Measurements from ENCODE around the gene SIAH1. TPM values are rescaled to one million over a fixed set of nuclear protein-coding genes. Genes with fewer than 3 reads are reported as not detected.

Gene SIAH1
- total and polyA plus RNA-seq, 10 of the 15 experiments (the other 5 are each of a cell fraction or from before 2014, with no cell fraction given), result 5.1 to 21.1 (median 13.9) TPM

DNA sequence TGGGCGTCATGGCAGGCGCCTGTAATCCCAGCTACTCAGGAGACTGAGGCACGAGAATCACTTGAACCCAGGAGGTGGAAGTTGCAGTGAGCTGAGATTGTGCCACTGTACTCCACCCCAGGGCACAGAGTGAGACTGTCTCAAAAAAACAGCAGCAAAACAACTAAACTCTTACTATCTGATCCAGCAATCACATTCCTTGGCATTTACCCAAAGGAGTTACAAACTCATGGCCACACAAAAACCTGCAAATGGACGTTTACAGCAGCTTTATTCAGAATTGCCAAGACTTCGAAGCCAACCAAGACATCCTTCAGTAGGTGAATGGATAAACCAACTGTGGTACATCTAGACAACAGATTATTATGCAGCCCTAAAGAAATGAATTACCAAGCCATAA, 4.0 kb downstream of the SIAH1 start:
- Histone ChIP-seq H3K27me3 (replicated peaks in 1 of 2; ENCODE audit: control insufficient read depth in 2 of 2, insufficient read depth in 2 of 2, low read length in 1 of 2) (no peaks in the 10 kb centered on the region), H3K36me3 (ENCODE audit: control insufficient read depth in 2 of 2, insufficient read depth in 2 of 2, low read length in 1 of 2) (no peaks in the 10 kb centered on the region), H3K27ac (ENCODE audit: control insufficient read depth, insufficient read depth) (no peak overlapping the region), H2AFZ (ENCODE audit: control insufficient read depth, low read depth, low read length) (no peak overlapping the region), H4K20me1 (ENCODE audit: control insufficient read depth, insufficient read depth) (no peaks in the 10 kb centered on the region), H3K9me3 (replicated peaks; ENCODE audit: control insufficient read depth, insufficient read depth, low read length) (no peaks in the 10 kb centered on the region), H3K79me2 (ENCODE audit: control insufficient read depth, insufficient read depth, low read length) (peaks cover 80% of the 10 kb centered on the region), H3K4me1 (ENCODE audit: control insufficient read depth, insufficient read depth, low read length) (peaks cover 4% of the 10 kb centered on the region), H3K4me2 (ENCODE audit: control insufficient read depth, insufficient read depth) (0 out of 2 replicates have a peak overlapping the region, but pooled peaks have one; percentile 11), H3K4me3 (no peak overlapping the region; the same call in 1 of the 2 replicates), H3K9ac (ENCODE audit: control insufficient read depth, insufficient read depth, low read length) (no peak overlapping the region)
- ChIA-PET RAD21 (ENCODE audit: unreplicated experiment) (no interaction called here), CTCF (interaction anchor here (1.8 to 2.1 kb wide), 2 partner anchors 12 to 15 kb away, joined by 4 to 10 read pairs; no protein-coding TSS in a partner anchor), SMC1A (ENCODE audit: uncharacterized antibody, unreplicated experiment) (interaction anchor here (1.4 to 12.1 kb wide), 3 partner anchors 14 to 131 kb away, joined by 3 to 112 read pairs (median 5); no protein-coding TSS in a partner anchor), POLR2A (interaction anchor here (1.5 kb wide), 1 partner anchor 12 kb away, joined by 8 read pairs; no protein-coding TSS in a partner anchor)
- in situ Hi-C loops (cut with MboI), result no loop called here
- FAIRE-seq, result no peak
- TF ChIP-seq MTA2 (IDR thresholded peaks at IDR 0.05; ENCODE audit: low read depth) (no peak), HDAC6 (IDR thresholded peaks at IDR 0.05; ENCODE audit: unreplicated experiment) (no peak), GATAD2B (conservative IDR thresholded peaks at IDR 0.05; ENCODE audit: low read depth) (no peak), SMAD5 (IDR thresholded peaks at IDR 0.05; ENCODE audit: low read depth) (no peak), POLR2AphosphoS5 (IDR thresholded peaks at IDR 0.05; ENCODE audit: low read length) (no peak), EGR1 (IDR thresholded peaks at IDR 0.05; ENCODE audit: borderline replicate concordance in 1 of 2, low read depth in 2 of 2, low read length in 2 of 2) (no peak), NRF1 (conservative IDR thresholded peaks at IDR 0.05; ENCODE audit: low read depth, low read length) (no peak), GABPA (IDR thresholded peaks at IDR 0.05; ENCODE audit: low read depth) (no peak), STAT3 (IDR thresholded peaks at IDR 0.05; ENCODE audit: low read depth, low read length) (no peak), TCF7 (IDR thresholded peaks at IDR 0.05; ENCODE audit: borderline replicate concordance) (no peak)
- no peak for DNase-seq (ENCODE audit: low read depth, low spot score)
- WGBS (ENCODE audit: insufficient coverage, insufficient replicate concordance, low lambda C conversion rate, missing lambda C conversion rate), result 78% methylated on average over 5 of the region's 5 CpGs
- no peak for ATAC-seq
- BruUV-seq (replicated peaks), result no TSS peak
- intact Hi-C loops (cut with micrococcal nuclease; ENCODE audit: unreplicated experiment), result no loop called here

Data from GM12878 (cell line).